HL-60 (cell line): ENCODE data around the gene MYL2.

Source experiments
- DNase-seq, 2 experiments: peaks; one replicate each; pipeline ENCODE4 v3.0.0-alpha.2; 2010 to 2020; ENCODE audit warnings: low read depth in 1 of 2, low spot score in 1 of 2
- H3K27ac ChIP-seq: fragments of 250-450 bp; sonication (Bioruptor Pico); replicated peaks from 2 replicates; pipeline ENCODE4 v1.5.1; 2020; ENCODE audit warnings: mild to moderate bottlenecking, moderate library complexity
- H3K27me3 ChIP-seq: fragments of 250-450 bp; sonication (Bioruptor Pico); 2 replicates; pipeline ENCODE4 v1.5.1; 2021; ENCODE audit warnings: mild to moderate bottlenecking, moderate library complexity; ENCODE audit not compliant: insufficient read depth, poor library complexity, severe bottlenecking
- H3K4me3 ChIP-seq: replicated peaks from 2 replicates; pipeline ENCODE4 v1.5.1; 2011; ENCODE audit warnings: mild to moderate bottlenecking, control low read depth, low read length; ENCODE audit not compliant: insufficient read depth
- CTCF ChIP-seq: IDR thresholded peaks from one replicate; pipeline ENCODE4 v1.5.1; 2011; ENCODE audit warnings: low read length, control low read depth, inconsistent platforms; ENCODE audit not compliant: insufficient read depth
- GABPA ChIP-seq: IDR thresholded peaks from 2 replicates; pipeline ENCODE4 v1.6.1; 2012; ENCODE audit warnings: low read depth
- POLR2AphosphoS5 ChIP-seq: IDR thresholded peaks from 2 replicates; pipeline ENCODE4 v1.6.1; 2012; ENCODE audit warnings: low read depth
- REST ChIP-seq: IDR thresholded peaks from 2 replicates; pipeline ENCODE4 v1.6.1; 2012; ENCODE audit warnings: low read depth; ENCODE audit not compliant: insufficient replicate concordance
- SPI1 ChIP-seq: IDR thresholded peaks from 2 replicates; pipeline ENCODE4 v1.6.1; 2012; ENCODE audit warnings: low read depth, mild to moderate bottlenecking, borderline replicate concordance

The MYL2 gene

GRCh38 chr12:110912263-110912662, 8.1 kb downstream of the MYL2 start:
- TF ChIP-seq POLR2AphosphoS5 (no peak), GABPA (no peak), REST (no peak), SPI1 (no peak), CTCF (no peak)
- Histone ChIP-seq H3K27ac (no peak overlapping the region), H3K4me3 (no peak overlapping the region), H3K27me3 (no peaks in the 10 kb centered on the region)
- no peak for DNase-seq

- no peaks in the 10 kb centered on the region for H3K27me3 ChIP-seq
- TF ChIP-seq POLR2AphosphoS5: no peak
- no peak for TF ChIP-seq REST
- no peak for TF ChIP-seq CTCF
- no peak for TF ChIP-seq GABPA
- no peak for TF ChIP-seq SPI1
- H3K27ac ChIP-seq: no peak overlapping the region
- no peak for DNase-seq
- no peak overlapping the region for H3K4me3 ChIP-seq
Observed at GRCh38 chr12:110908377-110909152, 11.8 kb downstream of the MYL2 start.

- Histone ChIP-seq H3K27me3 (no peaks in the 10 kb centered on the region), H3K27ac (no peak overlapping the region), H3K4me3 (no peak overlapping the region)
- DNase-seq: no peak
- no peak for TF ChIP-seq GABPA
- TF ChIP-seq CTCF: no peak
- TF ChIP-seq POLR2AphosphoS5: no peak
- TF ChIP-seq REST: no peak
- TF ChIP-seq SPI1: peak; percentile 22; the same call in 1 of the 2 replicates
Observed at GRCh38 chr12:110907583-110907982, 12.8 kb downstream of the MYL2 start.
